ENCODE results near the gene SBNO1.

DNA sequence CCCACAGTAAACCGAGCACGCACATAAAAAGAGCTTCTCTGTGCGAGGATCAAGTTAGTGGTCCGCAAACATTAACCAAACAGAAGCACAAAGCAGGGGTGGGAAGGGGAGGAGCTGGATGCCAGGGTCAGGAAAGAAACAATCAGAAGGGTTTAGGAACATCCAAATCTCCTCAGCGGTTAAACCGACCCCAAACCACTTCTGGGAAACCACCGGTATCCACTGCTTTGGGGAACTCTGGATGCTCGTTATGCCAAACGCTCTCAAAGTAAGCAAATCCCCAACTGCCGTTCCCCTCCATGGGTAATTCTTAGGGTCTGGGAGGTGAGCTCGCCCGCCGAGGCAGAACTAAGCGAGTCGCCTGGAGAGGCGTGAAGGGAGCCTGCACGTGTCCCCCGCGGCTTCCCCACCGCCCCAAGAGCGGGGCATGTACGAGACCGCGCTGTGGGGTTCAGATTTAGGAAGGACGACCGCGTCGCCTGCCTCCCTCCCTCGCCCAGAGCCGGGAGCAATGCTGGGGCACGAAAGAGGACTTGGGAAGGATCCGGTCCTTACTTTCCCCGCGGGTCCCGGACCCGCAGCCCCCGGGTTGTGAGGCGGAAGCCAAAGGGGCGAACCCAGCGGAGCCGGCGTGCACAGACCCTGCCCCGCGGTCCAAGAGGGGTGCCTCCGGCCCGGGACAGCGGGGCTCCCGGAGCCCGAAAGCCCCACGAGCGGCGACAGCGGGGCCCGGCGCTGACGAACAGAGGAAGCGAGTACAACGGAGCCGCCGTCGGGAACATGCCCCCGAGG lies 711 bp downstream of the SBNO1 start:
- no peak for TF ChIP-seq EZH2 (IDR thresholded peaks at IDR 0.05; ENCODE audit: low read length, unreplicated experiment)
- TF ChIP-seq CTCF (conservative IDR thresholded peaks at IDR 0.05; ENCODE audit: low read depth, low read length): no peak
